Upper lobe of right lung (tissue), 1 donor: ENCODE data around the gene HDAC6. TPM values are rescaled to one million over a fixed set of nuclear protein-coding genes. Genes with fewer than 3 reads are reported as not detected.

Experiments used
- ATAC-seq: fragments of 200-7000 bp; cut with Tn5 transposase; one replicate; pipeline ENCODE4 v1.9.1; 2020; ENCODE audit warnings: mild to moderate bottlenecking, moderate library complexity
- DNase-seq: peaks from one replicate; pipeline ENCODE4 v3.0.0-alpha.2; 2020
- H3K27ac ChIP-seq: fragments of 200-600 bp; one replicate; pipeline ENCODE4 v1.8.0; 2022
- H3K27me3 ChIP-seq: fragments of 200-600 bp; one replicate; pipeline ENCODE4 v1.8.0; 2022; ENCODE audit warnings: mild to moderate bottlenecking
- H3K36me3 ChIP-seq: fragments of 200-600 bp; one replicate; pipeline ENCODE4 v1.8.0; 2022
- H3K4me1 ChIP-seq: fragments of 200-600 bp; one replicate; pipeline ENCODE4 v1.8.0; 2022
- H3K4me3 ChIP-seq: fragments of 200-600 bp; one replicate; pipeline ENCODE4 v1.8.0; 2022; ENCODE audit warnings: mild to moderate bottlenecking
- H3K9me3 ChIP-seq: fragments of 200-600 bp; one replicate; pipeline ENCODE4 v1.8.0; 2022
- CTCF ChIP-seq: fragments of 200-600 bp; IDR thresholded peaks from one replicate; pipeline ENCODE4 v1.8.0; 2022; ENCODE audit warnings: antibody characterized with exemption
- intact Hi-C: fragments of 100-400 bp; cut with DNase I; formaldehyde crosslinking; loops from one replicate; pipeline ENCODE4 v1.11.0; 2022
- total RNA-seq: library from RNA; stranded (reverse); fragmentation: NEBNext Ultra II Directional; extraction: Animal tissue kit (Norgen Biotek cat#: 25700); gene quantifications from one replicate; pipeline ENCODE4 v1.2.1, GENCODE V29; 2021
- donor health status: DM: no; HTN: yes; CAD: no; lungs with severe emphysema.

The HDAC6 gene
- total RNA-seq, 1 donor from 2014 or later = 94.2 TPM

DNA sequence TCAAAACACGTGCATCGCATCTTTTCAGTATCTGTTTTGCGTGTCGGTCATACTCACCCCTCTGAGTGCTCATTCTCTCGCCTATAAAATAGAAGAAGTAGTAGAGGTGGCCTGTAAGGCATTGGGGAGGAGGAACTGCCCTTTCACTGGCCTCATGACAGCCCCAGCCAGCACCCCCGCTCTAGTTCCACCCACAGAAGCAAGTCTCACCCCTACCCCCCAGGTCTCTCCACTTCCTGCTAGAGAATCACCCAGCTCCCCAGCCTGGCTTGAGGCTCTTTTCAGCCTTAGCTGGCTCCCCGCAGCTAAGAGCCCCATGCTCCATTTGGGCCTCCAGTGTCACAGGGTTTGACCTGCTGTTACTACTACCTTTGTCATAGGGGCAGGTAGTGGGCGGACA, 11.8 kb downstream of the HDAC6 start:
- Histone ChIP-seq H3K27ac (no peak overlapping the region), H3K4me1 (no peaks in the 10 kb centered on the region), H3K9me3 (no peaks in the 10 kb centered on the region), H3K4me3 (no peak overlapping the region), H3K36me3 (no peaks in the 10 kb centered on the region), H3K27me3 (no peaks in the 10 kb centered on the region)
- peak; percentile 88 for ATAC-seq
- intact Hi-C loops = no loop called here
- DNase-seq = no peak
- TF ChIP-seq CTCF = no peak

- H3K36me3 ChIP-seq = no peaks in the 10 kb centered on the region
- intact Hi-C loops = no loop called here
- H3K4me1 ChIP-seq = no peaks in the 10 kb centered on the region
- no peak overlapping the region for H3K27ac ChIP-seq
- no peaks in the 10 kb centered on the region for H3K27me3 ChIP-seq
- no peak for ATAC-seq
- DNase-seq = no peak
- H3K4me3 ChIP-seq = no peak overlapping the region
- no peak for TF ChIP-seq CTCF
- no peaks in the 10 kb centered on the region for H3K9me3 ChIP-seq
Measured at GRCh38 chrX:48814722-48815121, 12.9 kb downstream of the HDAC6 start.

- no peak for ATAC-seq
- no peaks in the 10 kb centered on the region for H3K4me1 ChIP-seq
- no peak for DNase-seq
- no peak overlapping the region for H3K4me3 ChIP-seq
- no peak overlapping the region for H3K27ac ChIP-seq
- no peaks in the 10 kb centered on the region for H3K36me3 ChIP-seq
- no peak for TF ChIP-seq CTCF
- intact Hi-C loops = no loop called here
- H3K27me3 ChIP-seq = no peaks in the 10 kb centered on the region
- H3K9me3 ChIP-seq = no peaks in the 10 kb centered on the region
Measured at GRCh38 chrX:48815266-48815665, 13.4 kb downstream of the HDAC6 start.

DNA sequence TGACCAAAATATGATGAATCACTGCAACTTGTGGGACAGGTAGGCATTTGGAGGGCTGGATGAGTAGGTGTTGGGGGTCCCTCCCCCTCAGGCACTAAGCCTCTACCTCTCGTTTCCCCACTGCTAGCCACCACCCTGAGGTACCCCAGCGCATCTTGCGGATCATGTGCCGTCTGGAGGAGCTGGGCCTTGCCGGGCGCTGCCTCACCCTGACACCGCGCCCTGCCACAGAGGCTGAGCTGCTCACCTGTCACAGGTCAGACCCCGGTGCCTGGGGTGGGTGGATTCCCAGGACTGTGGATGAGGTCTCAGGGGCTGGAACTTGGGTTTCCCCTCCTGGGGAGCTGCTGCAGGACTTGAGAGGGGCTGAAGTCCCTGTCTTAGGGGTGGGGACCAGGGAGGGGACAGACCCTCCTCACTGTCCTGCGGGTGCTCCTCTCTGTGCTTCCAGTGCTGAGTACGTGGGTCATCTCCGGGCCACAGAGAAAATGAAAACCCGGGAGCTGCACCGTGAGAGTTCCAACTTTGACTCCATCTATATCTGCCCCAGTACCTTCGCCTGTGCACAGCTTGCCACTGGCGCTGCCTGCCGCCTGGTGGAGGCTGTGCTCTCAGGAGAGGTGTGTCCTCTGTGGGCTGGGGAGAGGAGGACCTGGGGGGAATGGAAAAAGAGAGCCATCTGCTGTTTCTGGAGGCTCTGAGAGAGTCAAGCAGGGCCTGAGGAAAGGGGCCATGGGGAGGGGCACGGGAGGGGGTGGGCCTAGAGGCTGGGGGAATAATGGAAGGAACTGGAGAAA, 14.3 kb downstream of the HDAC6 start:
- H3K36me3 ChIP-seq = no peaks in the 10 kb centered on the region
- no peak for ATAC-seq
- intact Hi-C loops = no loop called here

GRCh38 chrX:48818098-48818497, 16.2 kb downstream of the HDAC6 start:
- no peak for TF ChIP-seq CTCF
- H3K9me3 ChIP-seq = no peaks in the 10 kb centered on the region
- intact Hi-C loops = no loop called here
- no peaks in the 10 kb centered on the region for H3K36me3 ChIP-seq
- H3K27ac ChIP-seq = no peak overlapping the region
- no peaks in the 10 kb centered on the region for H3K4me1 ChIP-seq
- no peaks in the 10 kb centered on the region for H3K27me3 ChIP-seq
- DNase-seq (no peak), ATAC-seq (no peak)
- no peak overlapping the region for H3K4me3 ChIP-seq

More for the DNA sequence above, 14.3 kb downstream of the HDAC6 start:
- H3K27ac ChIP-seq = no peak overlapping the region
- H3K9me3 ChIP-seq = no peaks in the 10 kb centered on the region
- no peaks in the 10 kb centered on the region for H3K4me1 ChIP-seq
- no peak for DNase-seq
- H3K4me3 ChIP-seq = no peak overlapping the region
- no peak for TF ChIP-seq CTCF
- no peaks in the 10 kb centered on the region for H3K27me3 ChIP-seq
